AG10803 (cell line): ENCODE data around the gene CD40LG.
A peak's percentile ranks its signal among the peaks of the same experiment; 100 is the strongest.

Experiments used
- DNase-seq: peaks from one replicate; pipeline ENCODE4 v3.0.0; 2010; ENCODE audit warnings: low read depth
- H3K4me3 ChIP-seq: 2 replicates; pipeline ENCODE4 v1.5.1; 2011; ENCODE audit warnings: mild to moderate bottlenecking, low read length, control low read depth
- CTCF ChIP-seq: conservative IDR thresholded peaks from 2 replicates; pipeline ENCODE4 v1.5.1; 2011; ENCODE audit warnings: mild to moderate bottlenecking, low read length, control low read depth, inconsistent platforms

Gene CD40LG

GRCh38 chrX:136647677-136648360 lies at the start of gene CD40LG:
Gene CD40LG (plus strand): TSS chrX:136648158. CDS start chrX:136648249, 91 bp downstream.
- DNase-seq: no peak
- TF ChIP-seq CTCF: no peak
- no peak within 1 kb of the TSS for H3K4me3 ChIP-seq

- TF ChIP-seq CTCF: no peak
- DNase-seq: no peak
- no peak overlapping the region for H3K4me3 ChIP-seq
Measured at GRCh38 chrX:136598631-136599030, 49.3 kb upstream of the CD40LG start.

- H3K4me3 ChIP-seq: no peak overlapping the region
- no peak for TF ChIP-seq CTCF
- no peak for DNase-seq
Measured at GRCh38 chrX:136600059-136600458, 47.9 kb upstream of the CD40LG start.

GRCh38 chrX:136607236-136607635 lies 40.7 kb upstream of the CD40LG start:
- no peak for DNase-seq
- TF ChIP-seq CTCF: no peak
- H3K4me3 ChIP-seq: no peak overlapping the region

- peak; percentile 31 for TF ChIP-seq CTCF
- H3K4me3 ChIP-seq: no peak overlapping the region
- peak; percentile 15 for DNase-seq
Measured at GRCh38 chrX:136608295-136608933, 39.5 kb upstream of the CD40LG start.

GRCh38 chrX:136616987-136617685 lies 30.8 kb upstream of the CD40LG start:
- H3K4me3 ChIP-seq: no peak overlapping the region
- DNase-seq: no peak
- no peak for TF ChIP-seq CTCF
